ENCODE data around the gene ESPN. TPM values are rescaled to one million over a fixed set of nuclear protein-coding genes. Genes with fewer than 3 reads are reported as not detected.

The ESPN gene
- total and polyA plus RNA-seq, 2 of the 8 experiments (the other 6 are each of a cell fraction or from before 2014, with no cell fraction given) = 5.2 to 16.3 TPM

- no peak overlapping the region for H2AFZ ChIP-seq (ENCODE audit: low read length)
- no peaks in the 10 kb centered on the region for H3K36me3 ChIP-seq (ENCODE audit: control insufficient read depth in 2 of 4, insufficient read depth in 4 of 4, low read length in 3 of 4)
- no peaks in the 10 kb centered on the region for H3K79me1 ChIP-seq (ENCODE audit: low read depth, low read length)
- H4K91ac ChIP-seq (replicated peaks; ENCODE audit: insufficient read length, low read length) = no peak overlapping the region
- H3K18ac ChIP-seq (ENCODE audit: extremely low read depth, low read length) = no peak overlapping the region
- H2BK120ac ChIP-seq (replicated peaks; ENCODE audit: low read depth, low read length) = no peak overlapping the region
- no peak overlapping the region for H2BK12ac ChIP-seq (ENCODE audit: low read depth, low read length)
- H3K23ac ChIP-seq (ENCODE audit: insufficient read length) = no peak overlapping the region
- peaks cover 0 to 11% (median 3%) of the 10 kb centered on the region in 4 experiments; a peak in 3 of 7 replicates for H3K27me3 ChIP-seq (replicated peaks in 1 of 4; ENCODE audit: control insufficient read depth in 3 of 4, extremely low read depth in 1 of 4, insufficient read depth in 3 of 4, low read length in 3 of 4)
- H2BK15ac ChIP-seq (ENCODE audit: low read length) = peak overlapping the region; percentile 72; the same call in 1 of the 2 replicates
- no peak overlapping the region for H2AK5ac ChIP-seq (ENCODE audit: low read depth, low read length)
- H2BK20ac ChIP-seq (ENCODE audit: low read length) = no peak overlapping the region
- no peak overlapping the region for H3K4ac ChIP-seq (replicated peaks; ENCODE audit: insufficient read length, low read depth, low read length)
- H3K79me2 ChIP-seq (ENCODE audit: control insufficient read depth in 1 of 2, insufficient read depth in 2 of 2, low read length in 2 of 2) = no peaks in the 10 kb centered on the region
- no peak overlapping the region for H4K8ac ChIP-seq (ENCODE audit: extremely low read depth, insufficient read depth, low read length)
- H4K5ac ChIP-seq (ENCODE audit: insufficient read length, low read depth, low read length) = no peak overlapping the region
- DNase-seq (ENCODE audit: low read depth in 1 of 2, low spot score in 2 of 2) (no peak), FAIRE-seq (no peak)
- ChIA-PET CTCF (ENCODE audit: partially characterized antibody) (interaction anchor here (1.1 to 18.8 kb wide), 6 partner anchors 10 to 75 kb away, joined by 3 to 321 read pairs (median 22); partner anchors contain the start of genes ESPN and HES2), POLR2A (ENCODE audit: partially characterized antibody) (interaction anchor here (1.4 kb wide), 1 partner anchor 9 kb away, joined by 3 read pairs; no protein-coding TSS in a partner anchor)
- H3K4me2 ChIP-seq (ENCODE audit: insufficient read depth in 1 of 2, low read depth in 2 of 2, low read length in 2 of 2) = no peak overlapping the region
- no peak overlapping the region for H3K4me3 ChIP-seq (ENCODE audit: extremely low read depth in 1 of 4, insufficient read depth in 2 of 4, low read depth in 3 of 4, low read length in 4 of 4)
- H3K9ac ChIP-seq (replicated peaks in 1 of 4; ENCODE audit: extremely low read depth in 1 of 4, low read depth in 3 of 4, low read length in 3 of 4) = no peak overlapping the region
- no peak overlapping the region for H3K27ac ChIP-seq (ENCODE audit: low read depth, low read length)
- no peak overlapping the region for H2BK5ac ChIP-seq (ENCODE audit: low read depth, low read length)
- H3K9me3 ChIP-seq (ENCODE audit: insufficient read depth in 2 of 2, low read depth in 1 of 2, low read length in 1 of 2) = no peaks in the 10 kb centered on the region
- H3K14ac ChIP-seq (ENCODE audit: insufficient read length) = no peak overlapping the region
- H4K20me1 ChIP-seq (replicated peaks in 1 of 2; ENCODE audit: control insufficient read depth in 1 of 2, insufficient read depth in 2 of 2, low read length in 2 of 2) = no peaks in the 10 kb centered on the region
- H3K4me1 ChIP-seq (replicated peaks in 1 of 4; ENCODE audit: control insufficient read depth in 3 of 4, insufficient read depth in 4 of 4, low read length in 3 of 4) = peaks cover 0 to 5% (median under 1%) of the 10 kb centered on the region in 4 experiments; a peak in 4 of 7 replicates
- WGBS, 2 experiments (ENCODE audit: extremely low coverage in 1 of 2, insufficient coverage in 1 of 2, insufficient read length in 1 of 2, insufficient replicate concordance in 2 of 2, low coverage in 1 of 2, low lambda C conversion rate in 2 of 2, missing lambda C conversion rate in 1 of 2) = 90% methylated on average over 1 of the region's 3 CpGs; no CpG with 5 or more reads in 1 of the 2 experiments
- H3K23me2 ChIP-seq (ENCODE audit: low read depth, low read length) = no peaks in the 10 kb centered on the region; the same call in 1 of the 2 replicates
- no peak overlapping the region for H3K56ac ChIP-seq (replicated peaks; ENCODE audit: insufficient read length, low read depth, low read length)
- TF ChIP-seq ATF3 (IDR thresholded peaks at IDR 0.05; ENCODE audit: insufficient read depth, low read depth, low read length) = no peak
- no peak for TF ChIP-seq KDM5A (IDR thresholded peaks at IDR 0.05; ENCODE audit: low read length)
- no peak for TF ChIP-seq SUZ12 (IDR thresholded peaks at IDR 0.05; ENCODE audit: low read length)
- no peak for TF ChIP-seq SRF (IDR thresholded peaks at IDR 0.05; ENCODE audit: low read depth, low read length)
- TF ChIP-seq, protein P1, sequence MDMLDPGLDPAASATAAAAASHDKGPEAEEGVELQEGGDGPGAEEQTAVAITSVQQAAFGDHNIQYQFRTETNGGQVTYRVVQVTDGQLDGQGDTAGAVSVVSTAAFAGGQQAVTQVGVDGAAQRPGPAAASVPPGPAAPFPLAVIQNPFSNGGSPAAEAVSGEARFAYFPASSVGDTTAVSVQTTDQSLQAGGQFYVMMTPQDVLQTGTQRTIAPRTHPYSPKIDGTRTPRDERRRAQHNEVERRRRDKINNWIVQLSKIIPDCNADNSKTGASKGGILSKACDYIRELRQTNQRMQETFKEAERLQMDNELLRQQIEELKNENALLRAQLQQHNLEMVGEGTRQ (IDR thresholded peaks at IDR 0.05; ENCODE audit: low read length) = no peak
- TF ChIP-seq CHD1 (IDR thresholded peaks at IDR 0.05; ENCODE audit: low read depth, low read length) = no peak
- no peak for TF ChIP-seq SIN3A (conservative IDR thresholded peaks at IDR 0.05 in 1 of 2, IDR thresholded peaks at IDR 0.05 in 1 of 2; ENCODE audit: low read depth in 1 of 2, low read length in 2 of 2)
- TF ChIP-seq TAF7 (optimal IDR thresholded peaks at IDR 0.05; ENCODE audit: borderline replicate concordance, low read depth, low read length) = no peak
- TF ChIP-seq MAFK (IDR thresholded peaks at IDR 0.05; ENCODE audit: low read depth, low read length) = no peak
- TF ChIP-seq SIX5 (IDR thresholded peaks at IDR 0.05; ENCODE audit: low read depth, low read length) = no peak
- no peak for TF ChIP-seq GTF2F1 (IDR thresholded peaks at IDR 0.05; ENCODE audit: borderline replicate concordance, low read depth, low read length)
- no peak for TF ChIP-seq RFX5 (IDR thresholded peaks at IDR 0.05; ENCODE audit: borderline replicate concordance, low read depth, low read length)
Measured at GRCh38 chr1:6435547-6435946, 11.0 kb downstream of the ESPN start.

Measured in H1 (cell line).